ENCODE results near the gene CDH11.

CDH11 gene

GRCh38 chr16:64916051-64916450 is 205.8 kb downstream of the CDH11 start:
- no peak for DNase-seq (ENCODE audit: low read depth)

- peak; percentile 66 for DNase-seq (ENCODE audit: low read depth)
Observed at GRCh38 chr16:64910356-64910755, 211.5 kb downstream of the CDH11 start.

DNA sequence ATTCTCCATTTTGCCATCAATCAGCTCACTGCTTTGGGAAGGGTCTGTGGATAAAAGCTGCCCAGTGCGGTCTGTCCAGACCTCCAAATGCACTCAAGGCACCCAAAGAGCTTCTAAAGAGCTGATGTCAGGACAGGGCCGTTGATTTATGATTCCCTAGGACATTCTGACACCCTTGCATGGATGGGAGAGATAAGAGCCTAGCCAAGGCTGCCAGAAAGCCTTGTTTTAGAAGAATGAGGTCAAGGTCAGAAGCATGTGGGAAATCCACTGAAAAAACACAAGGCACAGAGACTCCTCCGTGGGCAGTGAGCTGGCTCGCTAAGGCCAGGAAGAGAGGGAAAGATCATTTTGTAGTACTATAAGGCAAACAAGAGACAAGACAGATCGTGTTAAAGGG is 214.0 kb downstream of the CDH11 start:
- DNase-seq (ENCODE audit: low read depth), result no peak

GRCh38 chr16:64903770-64904169 is 218.1 kb downstream of the CDH11 start:
- no peak for DNase-seq (ENCODE audit: low read depth)

DNA sequence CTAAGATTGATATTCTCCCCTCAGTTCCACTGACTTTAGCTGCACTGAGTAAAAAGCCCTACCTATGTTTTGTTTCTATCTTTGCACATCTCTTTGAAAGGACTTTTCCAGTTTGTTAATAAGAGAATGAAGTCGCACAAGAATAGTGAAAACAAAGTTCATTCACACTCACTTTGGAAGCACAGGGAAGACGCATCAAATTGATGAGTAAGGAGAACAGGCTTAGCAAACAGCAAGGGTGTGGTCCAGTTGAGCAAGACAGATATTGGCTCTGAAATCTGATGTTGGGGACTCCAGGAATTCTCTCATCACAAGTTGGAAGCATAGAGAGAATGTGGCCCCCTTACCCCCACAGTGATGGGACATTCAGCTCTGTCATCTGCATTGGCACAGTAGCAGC is 221.3 kb downstream of the CDH11 start:
- no peak for DNase-seq (ENCODE audit: low read depth)

DNA sequence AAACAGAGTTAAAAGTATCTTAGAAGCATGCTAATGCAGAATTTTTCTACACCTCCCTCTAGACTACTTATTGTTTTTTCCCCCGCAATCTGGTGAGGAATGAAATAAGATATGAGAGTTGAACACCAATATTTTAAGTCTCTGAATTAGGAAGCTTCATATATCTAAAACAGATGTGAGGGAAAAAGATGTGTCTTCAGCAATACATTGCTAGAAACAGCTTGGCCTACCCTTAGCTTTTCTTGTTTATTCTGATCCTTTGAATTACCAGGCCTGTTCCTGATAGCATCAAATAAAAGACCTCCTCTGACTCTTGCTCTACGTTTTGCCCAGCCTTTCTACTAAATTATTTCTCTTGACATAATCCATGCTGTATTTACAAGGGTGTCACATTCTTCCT is 221.8 kb downstream of the CDH11 start:
- DNase-seq (ENCODE audit: low read depth), result no peak

DNA sequence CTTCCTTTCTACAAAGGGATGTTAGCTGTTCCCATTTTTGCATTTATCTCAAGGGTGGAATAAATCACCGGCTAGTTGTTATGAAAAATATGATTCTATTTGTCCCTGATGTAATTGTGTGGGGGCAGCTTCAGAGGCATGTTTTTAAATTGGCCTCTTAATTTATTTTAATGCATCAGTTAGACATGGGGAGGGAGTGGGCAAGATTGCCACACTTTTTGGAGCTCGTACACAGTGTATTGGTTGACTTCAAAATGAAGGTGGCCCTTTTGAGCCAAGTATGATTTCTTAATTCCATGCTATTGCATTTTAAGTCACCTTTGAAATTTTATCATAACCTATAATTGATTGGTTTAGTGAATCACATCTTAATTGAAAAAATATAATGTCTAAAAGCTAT is 223.7 kb downstream of the CDH11 start:
- no peak for DNase-seq (ENCODE audit: low read depth)
